Esophagus squamous epithelium (tissue), 4 donors: ENCODE measurements around the gene FAM53B.

Experiments
- CTCF ChIP-seq, 6 experiments: fragments of 450-650 bp in 4 of 6; fragments of 200-600 bp in 2 of 6; sonication (generic) in 2 of 6; IDR thresholded peaks; one replicate each; pipeline ENCODE4 v1.5.1; 2016 to 2019; ENCODE audit warnings: antibody characterized with exemption in 6 of 6, mild to moderate bottlenecking in 4 of 6, moderate library complexity in 4 of 6
- POLR2A ChIP-seq, 4 donors: fragments of 450-650 bp; IDR thresholded peaks; one replicate each; pipeline ENCODE4 v1.6.1; 2017; ENCODE audit warnings: antibody characterized with exemption in 4 of 4, mild to moderate bottlenecking in 4 of 4, moderate library complexity in 3 of 4

- TF ChIP-seq CTCF (IDR thresholded peaks at IDR 0.05) (no peak), POLR2A (IDR thresholded peaks at IDR 0.05) (no peak)
Observed at GRCh38 chr10:124703372-124703771, 40.8 kb downstream of the FAM53B start.
